Kidney tubule cell (primary cell): ENCODE measurements around the gene DUSP6.
A peak's percentile ranks its signal among the peaks of the same experiment; 100 is the strongest.

Experiments used
- DNase-seq: peaks from one replicate; pipeline ENCODE4 v3.0.0-alpha.2; 2018; ENCODE audit warnings: low spot score

DUSP6 gene, protein sequence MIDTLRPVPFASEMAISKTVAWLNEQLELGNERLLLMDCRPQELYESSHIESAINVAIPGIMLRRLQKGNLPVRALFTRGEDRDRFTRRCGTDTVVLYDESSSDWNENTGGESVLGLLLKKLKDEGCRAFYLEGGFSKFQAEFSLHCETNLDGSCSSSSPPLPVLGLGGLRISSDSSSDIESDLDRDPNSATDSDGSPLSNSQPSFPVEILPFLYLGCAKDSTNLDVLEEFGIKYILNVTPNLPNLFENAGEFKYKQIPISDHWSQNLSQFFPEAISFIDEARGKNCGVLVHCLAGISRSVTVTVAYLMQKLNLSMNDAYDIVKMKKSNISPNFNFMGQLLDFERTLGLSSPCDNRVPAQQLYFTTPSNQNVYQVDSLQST

DNA sequence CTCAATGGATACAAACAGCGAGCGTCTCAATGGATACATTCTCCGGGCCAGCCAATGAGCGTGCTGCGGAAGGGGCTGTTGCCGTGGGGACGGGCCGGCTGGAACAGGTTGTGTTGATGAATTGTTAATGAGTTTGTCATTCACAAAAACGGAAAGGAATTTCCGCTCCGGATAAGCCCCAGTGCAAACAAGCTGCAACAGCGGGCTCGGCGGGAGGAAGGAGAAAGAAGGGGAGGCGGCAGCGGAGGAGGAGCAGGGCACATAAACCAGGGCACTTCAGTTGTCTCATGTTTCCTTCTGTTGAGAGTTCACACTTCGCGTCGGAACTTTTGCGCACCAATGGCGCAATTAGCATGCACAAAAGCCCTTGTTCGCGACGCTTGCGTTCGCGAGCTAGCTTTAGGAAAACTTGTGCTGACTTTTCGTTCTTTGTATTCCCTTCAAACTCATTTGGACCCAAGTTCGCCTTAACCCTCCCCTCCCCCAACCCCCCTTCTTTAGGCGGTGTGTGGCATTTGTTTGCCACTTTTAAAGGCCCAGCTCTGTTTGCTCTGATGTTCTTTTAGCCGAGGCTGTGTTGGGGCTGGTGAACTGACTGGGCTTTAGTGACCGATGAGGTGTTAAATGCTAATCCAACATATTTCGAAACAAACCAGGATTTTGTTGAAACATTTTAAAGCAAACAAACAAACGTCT is at the start of gene DUSP6:
Gene DUSP6 (minus strand): TSS at position 10 of the 696 bp plus-strand sequence. CDS start 462 bp downstream, outside the sequence.
- DNase-seq: peak; percentile 100

DNA sequence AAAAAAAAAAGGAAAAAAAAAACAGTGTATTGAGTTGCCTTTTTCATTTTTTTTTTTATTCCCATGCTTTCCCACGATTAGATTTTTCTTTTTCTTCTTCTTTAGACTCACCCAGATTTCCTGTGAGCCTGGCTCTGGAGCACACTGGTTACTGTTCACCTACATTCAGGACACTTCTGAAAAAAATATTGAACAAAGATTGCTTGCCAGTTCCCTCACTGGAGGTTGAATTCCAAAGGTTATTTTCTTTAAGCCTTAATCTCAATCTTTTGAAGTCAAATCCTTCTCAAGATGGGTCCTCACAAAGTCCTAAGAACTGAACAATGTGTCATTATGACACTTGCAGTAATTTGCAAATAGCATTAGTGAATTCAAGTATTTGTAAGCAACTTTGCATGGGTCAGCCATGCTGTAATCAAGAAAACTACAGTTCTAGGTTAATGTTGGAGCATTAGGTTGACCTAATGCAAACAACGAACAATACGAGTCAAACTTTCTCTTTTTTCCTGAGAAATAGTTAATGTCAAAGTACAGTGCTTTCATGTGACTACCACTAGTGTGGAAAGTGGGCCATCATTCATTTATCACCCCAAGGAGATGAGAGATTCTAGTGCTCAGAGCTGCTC is 49.2 kb upstream of the DUSP6 start:
- DNase-seq: no peak

DNA sequence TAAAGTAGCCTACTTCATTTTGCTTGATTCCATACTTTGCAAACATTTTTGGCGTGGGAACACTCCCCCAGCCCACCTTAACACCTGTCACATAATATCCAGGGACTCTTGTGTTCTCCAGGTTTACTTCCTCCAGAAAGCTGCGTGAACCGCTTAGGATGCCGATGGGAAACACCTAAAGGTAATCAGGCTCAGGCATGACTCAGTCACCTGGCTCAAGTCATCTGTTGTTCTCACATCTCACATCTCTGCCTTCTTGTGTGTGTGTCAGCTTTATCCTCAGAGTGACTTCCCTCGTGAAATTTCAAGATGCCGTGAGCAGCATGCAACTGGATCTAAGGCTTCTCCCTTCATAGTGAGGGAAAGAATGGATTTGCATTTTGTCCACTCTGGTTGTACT is 48.1 kb upstream of the DUSP6 start:
- no peak for DNase-seq

DNA sequence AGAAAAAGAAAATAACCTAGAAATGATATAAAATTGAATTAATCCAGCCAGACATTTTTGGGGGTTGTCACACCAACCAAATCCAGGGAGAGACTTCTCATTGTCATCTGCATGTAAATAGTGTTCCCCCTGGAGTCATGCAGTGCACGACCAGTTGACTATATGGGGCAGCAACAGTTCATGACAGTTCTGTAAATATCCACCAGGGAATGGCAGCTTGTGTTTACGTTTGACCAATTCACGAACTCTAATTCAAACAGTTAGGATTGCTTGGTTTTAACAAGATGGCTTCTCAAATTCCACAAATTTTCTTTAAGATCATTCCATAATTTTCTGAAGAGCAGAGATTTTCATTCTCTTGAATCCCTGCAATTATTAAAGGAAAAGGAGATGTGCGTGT is 43.4 kb upstream of the DUSP6 start:
- no peak for DNase-seq

DNA sequence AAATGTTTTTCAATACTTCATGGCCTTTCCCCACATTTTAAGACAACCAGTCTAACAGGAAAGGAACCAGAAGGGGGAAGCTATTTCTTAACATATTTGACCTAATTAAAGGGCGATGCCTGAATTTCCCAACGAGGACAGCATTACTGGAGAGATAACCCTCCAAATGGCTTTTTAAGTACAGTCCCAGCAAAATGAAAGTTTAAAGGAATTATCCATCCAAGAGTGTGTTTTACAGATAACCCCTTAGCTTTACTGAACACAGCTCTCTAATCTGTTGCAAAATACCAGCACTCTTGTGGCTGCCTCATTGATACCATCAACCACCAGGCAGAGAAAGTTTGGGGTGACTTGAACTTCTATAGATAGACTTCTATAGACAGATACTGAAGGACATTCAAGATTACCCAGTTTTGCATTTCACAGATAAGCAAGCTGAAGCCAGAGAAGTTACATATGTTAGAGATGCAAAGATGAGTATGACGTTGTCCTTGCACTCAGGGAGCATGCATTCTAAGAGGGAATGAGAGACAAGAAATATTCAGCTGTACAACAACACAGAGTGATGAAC is 41.3 kb upstream of the DUSP6 start:
- no peak for DNase-seq

DNA sequence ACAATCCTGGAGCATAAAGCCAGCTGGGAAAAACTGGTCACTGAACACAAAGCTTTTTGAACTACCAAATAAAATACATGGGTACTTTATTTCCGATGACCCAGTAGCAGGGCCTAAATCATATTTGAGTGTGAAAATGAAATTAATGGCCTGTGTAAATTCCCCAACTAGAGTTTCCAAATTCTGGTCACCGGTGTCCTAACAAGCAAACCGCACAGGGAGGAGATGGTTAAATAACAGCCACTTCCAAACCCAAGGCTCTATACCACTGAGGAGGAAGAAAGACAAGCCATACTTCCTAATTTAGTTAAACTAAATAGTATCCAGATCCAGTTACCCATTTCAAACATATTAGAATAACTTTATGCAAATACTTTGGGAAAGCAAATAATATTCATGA is 40.1 kb upstream of the DUSP6 start:
- DNase-seq: no peak

DNA sequence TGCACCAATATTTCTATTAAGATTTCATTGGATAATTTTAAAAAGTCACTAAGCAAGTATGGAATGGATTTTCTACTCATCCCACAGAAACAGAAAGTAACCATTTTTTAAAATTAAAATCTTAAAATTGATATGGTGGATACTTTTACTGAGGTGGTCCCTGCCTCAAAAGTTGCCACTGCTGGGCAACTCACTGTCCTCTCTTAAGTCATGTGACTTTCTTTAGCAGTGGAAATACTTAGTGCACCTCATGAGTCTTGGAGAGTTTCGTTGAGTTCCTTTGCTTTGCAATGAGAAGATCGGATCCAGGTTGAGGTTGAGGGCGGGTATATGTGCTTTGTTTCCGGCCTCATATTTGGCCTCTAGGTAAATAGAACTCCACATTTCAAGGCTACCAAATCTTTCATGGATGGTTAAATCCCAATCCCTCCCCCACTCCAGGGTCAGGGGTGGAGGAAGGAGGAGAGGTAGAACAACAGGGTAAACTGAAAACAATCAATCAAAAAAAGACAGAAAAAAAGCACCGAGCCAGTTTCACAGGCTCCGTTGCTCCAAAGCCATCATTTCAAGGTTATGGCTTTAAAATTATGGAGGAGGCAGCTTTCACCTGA is 39.5 kb upstream of the DUSP6 start:
- no peak for DNase-seq

DNA sequence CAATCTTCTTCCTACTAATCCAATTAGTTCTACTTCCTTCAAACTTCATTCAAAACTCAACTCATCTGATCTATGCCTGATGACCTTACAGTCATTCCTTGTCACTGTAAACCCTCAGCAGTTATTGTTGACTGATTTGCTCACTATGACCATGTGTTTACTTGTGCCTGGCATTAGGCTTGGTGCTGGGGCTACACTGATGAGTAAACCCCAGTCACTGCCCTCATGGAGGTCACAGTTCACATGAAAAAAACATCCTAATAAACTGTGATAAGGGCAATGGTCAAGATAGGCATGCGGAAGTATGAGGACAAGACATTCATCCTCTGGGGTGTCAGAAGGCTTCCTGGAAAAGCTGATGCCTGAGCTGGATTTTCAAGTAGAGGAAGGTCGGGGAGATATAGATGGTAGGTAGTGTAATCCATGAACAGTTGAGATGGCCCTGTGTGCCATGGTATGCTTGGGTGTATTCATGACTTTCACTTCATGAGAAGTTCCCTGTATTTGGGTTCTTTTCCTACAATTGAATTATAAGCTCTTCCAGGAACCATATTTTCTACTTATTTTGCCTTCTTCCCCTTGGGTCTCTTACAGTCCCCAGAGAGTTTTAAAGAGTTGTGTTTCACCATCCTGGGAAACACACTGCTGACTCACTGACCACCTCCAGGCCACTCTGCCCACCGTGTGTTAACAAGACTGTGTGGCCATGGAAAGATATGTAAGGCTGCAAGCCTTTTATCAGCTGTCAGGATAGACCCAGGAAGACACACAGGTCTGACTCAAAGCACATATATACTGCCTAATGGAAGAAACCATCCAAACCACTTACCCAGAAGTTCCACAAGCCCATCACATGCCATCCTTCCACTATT is 38.7 kb upstream of the DUSP6 start:
- DNase-seq: peak; percentile 83

DNA sequence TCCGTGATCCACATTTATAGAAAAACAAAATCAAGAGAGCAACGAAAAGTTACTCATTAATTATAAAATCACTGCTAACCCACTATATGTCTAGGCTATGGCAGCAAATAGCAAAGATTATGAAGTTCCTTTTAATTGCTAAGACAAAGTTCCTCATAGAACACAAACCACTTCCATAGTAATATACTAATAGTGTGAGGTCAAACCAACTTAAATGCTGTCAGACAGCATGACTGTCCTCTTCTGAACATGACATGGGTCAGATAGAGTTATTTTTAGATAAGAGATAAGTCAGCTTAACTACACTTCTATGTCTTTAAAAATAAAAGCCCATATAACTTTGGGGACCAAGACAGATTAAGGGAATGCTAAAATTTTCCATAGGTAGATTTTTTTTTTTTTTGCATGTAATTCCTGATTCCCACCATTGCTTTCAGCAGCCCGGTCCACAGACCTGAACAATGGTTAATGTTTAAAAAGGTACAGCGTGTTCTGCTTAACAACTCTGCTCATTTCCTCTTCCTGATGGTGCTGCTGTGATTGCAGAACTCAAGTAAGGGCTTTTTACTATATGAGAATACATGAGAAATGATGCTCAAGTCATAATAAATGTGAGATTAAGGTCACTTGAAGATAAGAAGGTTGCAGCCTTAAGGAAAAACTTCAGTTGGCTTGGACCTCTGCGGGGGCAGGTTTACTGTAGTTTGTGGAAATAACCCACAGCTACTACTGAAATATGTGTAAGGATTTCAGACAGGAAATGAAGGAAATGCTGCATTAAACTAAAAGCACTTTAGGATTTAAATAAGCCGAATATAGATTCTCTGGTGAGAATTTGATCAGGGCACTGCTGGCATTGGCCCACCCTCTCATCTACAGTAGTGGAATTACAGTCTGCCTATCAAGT is 37.7 kb upstream of the DUSP6 start:
- DNase-seq: peak; percentile 69

DNA sequence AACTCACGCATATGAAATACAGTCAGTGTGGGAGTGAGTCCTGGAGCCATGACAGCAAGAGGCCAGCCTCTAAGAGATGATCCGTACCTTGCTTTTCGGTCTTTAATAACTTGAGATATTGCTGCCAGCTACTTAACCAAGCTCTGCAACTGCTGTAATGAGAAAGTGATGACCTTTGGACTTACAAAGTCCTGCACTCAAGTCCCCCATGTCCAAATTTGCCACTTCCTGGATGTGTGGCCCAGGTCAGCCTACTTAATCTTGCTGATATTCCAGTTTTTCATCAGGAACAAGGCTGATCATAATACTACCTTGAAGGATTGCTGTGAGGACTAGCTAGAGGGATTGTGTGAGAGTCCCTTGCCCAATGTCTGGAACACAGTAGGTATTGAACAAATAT is 33.8 kb upstream of the DUSP6 start:
- peak; percentile 32 for DNase-seq

DNA sequence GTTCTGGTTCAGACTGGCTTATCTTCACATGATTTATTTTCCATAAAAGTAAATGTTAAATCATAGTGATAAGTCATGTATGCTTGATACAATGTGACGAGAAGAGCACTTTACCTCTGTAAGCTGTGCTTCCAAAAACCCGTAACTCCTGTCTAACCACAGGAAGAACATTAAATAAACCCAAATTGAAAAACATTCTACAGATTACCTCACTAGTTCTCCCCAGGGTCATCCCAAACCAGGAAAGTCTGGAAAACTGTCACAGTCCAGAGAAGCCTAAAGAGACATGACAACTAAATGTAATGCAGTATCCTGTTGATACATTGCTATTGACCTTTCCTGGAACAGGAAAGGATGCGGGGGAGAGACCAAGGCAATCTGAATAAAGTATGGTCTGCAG is 32.5 kb upstream of the DUSP6 start:
- no peak for DNase-seq

DNA sequence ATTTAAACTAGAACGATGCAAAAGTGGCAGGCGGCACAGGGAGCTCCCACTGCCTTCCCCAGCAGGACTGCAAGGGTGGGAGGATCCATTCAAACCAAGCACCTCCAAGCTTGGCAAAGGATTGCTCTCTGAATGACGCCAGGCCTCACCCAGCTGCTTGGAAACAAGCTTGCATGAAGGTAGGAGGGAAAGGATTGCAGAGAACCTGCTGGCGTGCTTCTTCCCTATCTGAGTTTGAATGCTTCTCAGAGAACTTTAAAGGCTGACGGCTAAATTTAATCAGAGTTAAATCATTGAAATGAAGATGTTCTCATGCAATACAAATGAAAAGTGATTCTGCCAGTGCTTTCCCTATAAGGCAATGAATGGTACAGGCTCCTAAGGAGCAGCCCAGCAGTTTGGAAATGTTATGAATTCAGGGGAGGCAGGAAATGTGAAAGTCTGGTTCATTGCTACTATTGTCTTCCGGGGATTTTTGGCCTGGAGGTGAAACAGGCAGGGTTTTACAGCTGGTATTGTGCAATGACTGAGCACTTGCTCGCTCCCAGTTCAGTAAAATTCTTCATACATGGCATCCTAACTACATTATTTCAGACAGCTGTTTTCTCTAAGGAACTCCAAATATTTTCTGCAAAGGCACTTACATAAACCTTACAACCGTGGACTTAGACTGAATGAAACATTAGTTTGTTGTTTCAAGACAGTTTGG is 31.9 kb upstream of the DUSP6 start:
- peak; percentile 49 for DNase-seq

DNA sequence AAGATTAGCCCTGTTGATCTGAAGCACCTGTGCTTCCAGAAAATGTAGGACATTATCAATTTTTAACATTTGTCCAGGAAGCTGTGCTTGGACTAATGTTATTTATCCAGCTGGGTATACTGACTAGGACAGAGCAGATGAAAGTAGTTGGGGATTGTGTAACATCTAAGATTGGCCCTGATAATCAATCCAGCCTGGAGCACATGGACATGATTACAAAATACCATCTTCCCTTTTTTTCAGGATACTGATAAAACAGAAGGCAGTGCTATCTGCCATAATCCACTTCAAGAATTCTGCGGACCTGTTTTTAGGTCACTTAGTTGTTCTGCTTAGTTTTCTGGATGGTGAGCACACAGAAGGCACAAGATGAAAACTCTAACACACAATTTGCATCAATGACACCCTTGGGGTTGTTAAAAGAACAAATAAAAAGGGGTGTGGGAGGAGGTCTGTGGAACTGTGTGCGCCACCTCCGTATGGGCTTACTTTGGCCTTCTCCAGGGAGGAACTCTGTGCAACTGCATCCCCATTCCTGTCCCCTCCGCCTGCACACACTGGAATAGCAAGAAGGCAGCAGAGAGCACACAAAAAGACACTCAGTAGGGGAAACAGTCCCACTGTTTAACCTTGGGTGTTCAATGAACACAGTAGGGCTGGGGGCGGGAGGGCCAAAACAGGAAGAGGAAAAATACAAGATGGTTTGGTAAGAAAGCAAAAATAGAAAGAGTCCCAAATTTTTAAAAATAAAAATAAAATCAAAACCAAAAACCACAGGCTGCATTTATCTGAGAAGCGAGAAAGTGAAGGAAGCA is 31.1 kb upstream of the DUSP6 start:
- no peak for DNase-seq

DNA sequence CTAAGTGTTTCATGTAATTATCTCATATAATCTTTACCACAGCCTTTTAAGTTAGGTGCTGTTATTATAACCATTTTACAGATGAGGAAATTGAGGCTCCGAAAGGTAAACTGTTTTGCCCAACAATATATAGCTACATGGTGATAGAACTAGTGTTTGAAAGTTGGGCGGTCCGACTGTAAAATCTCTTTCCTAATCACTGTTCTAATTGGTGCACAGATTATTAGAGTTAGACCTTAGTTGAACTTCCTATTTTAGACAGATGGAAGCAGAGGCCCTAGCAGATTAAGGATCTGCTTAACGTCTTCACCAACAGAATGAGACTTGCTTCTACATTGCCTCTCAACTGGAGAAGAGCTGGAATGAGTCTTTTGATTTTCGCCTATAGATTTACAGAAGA is 30.0 kb upstream of the DUSP6 start:
- DNase-seq: no peak

DNA sequence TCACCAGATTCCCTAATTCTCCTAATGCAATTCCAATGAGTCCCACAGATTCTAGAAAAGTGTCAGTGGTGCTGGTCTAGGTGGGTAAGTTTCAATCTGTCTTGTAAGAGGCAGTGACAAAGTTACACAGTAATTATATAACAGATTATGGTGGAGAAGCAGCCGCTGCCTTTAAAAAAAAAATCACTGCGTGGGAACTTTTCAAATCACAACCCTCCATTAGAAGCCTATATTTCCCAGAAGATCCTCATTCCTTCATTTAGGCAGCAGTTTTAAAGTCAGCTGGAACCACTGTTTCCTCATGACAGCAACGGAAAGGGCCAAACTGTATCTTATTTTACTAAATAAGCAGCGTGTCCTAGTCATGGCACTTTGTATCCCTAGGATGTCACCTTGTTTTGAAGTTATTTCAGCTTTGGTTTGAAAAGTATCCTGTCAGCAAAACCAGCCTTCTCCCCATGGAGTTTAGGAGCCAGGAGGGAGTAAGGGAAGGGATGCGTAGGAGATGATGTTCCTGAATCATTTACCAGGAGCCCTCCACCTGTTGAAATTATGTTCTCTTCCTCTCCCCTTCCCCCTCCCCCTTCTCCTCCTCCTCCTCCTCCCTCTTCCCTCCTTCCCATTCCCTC is 27.7 kb upstream of the DUSP6 start:
- no peak for DNase-seq

DNA sequence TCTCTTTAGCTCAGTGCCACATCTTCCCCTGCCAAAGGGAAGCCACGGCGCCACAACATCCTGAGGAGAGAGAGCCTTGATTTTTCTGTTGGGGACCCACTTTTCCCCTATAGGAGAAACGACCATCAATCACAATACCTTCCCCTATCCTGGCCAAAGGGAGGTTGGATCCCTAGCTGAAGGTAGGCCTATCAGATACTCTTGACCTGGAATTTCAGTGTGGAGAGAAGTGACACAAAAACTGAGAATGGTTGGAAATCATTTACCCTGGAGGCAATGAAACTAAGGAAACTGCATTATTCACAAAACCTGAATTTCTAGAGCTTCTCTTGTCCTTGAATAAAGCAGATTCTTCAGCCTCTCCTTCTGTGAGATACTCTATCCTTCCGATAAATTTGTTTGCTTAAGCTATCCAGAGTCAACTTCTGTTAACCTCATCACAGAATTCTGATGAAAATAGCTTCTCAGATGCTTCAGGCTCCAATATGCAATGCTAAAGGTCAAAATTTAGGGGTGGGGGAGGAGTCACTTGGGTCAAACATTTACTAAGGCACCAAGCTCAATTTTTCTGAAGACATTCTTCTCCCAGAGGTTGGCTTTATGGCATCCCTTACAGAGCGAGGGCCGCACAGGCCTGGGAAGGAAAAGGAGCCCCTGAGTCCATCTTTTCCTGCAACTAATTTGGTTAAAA is 27.0 kb upstream of the DUSP6 start:
- peak; percentile 54 for DNase-seq

DNA sequence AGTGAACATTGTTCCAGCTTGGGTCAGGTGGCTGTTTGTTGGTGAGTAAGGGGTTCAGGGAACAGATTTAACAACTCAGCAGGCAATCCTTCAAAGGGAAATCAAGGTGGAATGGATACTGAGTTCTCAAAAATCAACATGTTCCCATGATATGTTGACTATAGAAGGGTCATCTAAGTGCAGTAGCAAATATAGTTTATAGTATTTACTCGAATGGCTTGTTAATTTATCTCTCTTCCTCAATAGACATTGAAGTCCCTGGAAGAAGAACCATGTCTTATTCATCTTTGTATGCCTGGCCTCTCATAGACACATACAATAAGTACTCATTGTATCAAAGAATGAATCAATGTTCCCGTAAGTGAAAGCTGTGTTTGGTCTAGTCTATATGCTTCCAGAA is 24.5 kb upstream of the DUSP6 start:
- no peak for DNase-seq

DNA sequence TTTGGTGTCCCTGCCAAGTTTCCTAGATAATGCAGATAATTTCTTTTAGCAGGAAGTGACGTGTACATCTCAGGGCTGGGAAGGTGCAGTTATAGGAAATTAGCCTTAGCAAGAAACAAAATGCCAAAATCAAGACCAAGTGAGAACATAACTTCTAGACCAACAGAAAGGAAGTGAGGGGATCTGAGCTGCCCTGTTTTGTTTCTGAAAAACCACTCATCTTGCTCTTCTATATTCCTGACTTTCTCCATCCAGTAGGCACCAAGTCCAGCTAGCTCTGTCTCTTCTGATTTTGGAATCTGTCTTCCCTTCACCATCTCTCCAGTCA is 23.9 kb upstream of the DUSP6 start:
- no peak for DNase-seq
